Esophagus (tissue), 2 donors: ENCODE measurements around the gene TSR1. TPM values are rescaled to one million over a fixed set of nuclear protein-coding genes. Genes with fewer than 3 reads are reported as not detected.

Experiments used
- H3K27ac ChIP-seq, 2 donors: one replicate each; pipeline ENCODE4 v1.5.1; 2013; ENCODE audit warnings: low read depth in 2 of 2, mild to moderate bottlenecking in 2 of 2, inconsistent platforms in 1 of 2, low read length in 1 of 2, moderate library complexity in 1 of 2
- H3K27me3 ChIP-seq, 2 donors: one replicate each; pipeline ENCODE4 v1.6.1; 2013; ENCODE audit warnings: low read length in 2 of 2, control low read depth in 1 of 2, mild to moderate bottlenecking in 1 of 2; ENCODE audit not compliant: insufficient read depth in 2 of 2, control insufficient read depth in 1 of 2
- H3K36me3 ChIP-seq, 2 donors: one replicate each; pipeline ENCODE4 v1.6.1; 2013; ENCODE audit warnings: low read length in 1 of 2; ENCODE audit not compliant: control insufficient read depth in 2 of 2, insufficient read depth in 2 of 2
- H3K4me1 ChIP-seq, 2 donors: one replicate each; pipeline ENCODE4 v1.6.1; 2013; ENCODE audit warnings: low read length in 1 of 2; ENCODE audit not compliant: control insufficient read depth in 2 of 2, insufficient read depth in 2 of 2
- H3K4me3 ChIP-seq, 2 donors: one replicate each; pipeline ENCODE4 v1.5.1; 2013; ENCODE audit warnings: low read length in 2 of 2, mild to moderate bottlenecking in 2 of 2, low read depth in 1 of 2, moderate library complexity in 1 of 2
- H3K9me3 ChIP-seq, 2 donors: one replicate each; pipeline ENCODE4 v1.6.1; 2013; ENCODE audit warnings: mild to moderate bottlenecking in 2 of 2, low read depth in 1 of 2, low read length in 1 of 2, moderate library complexity in 1 of 2; ENCODE audit not compliant: control insufficient read depth in 2 of 2, insufficient read depth in 1 of 2
- WGBS, 2 donors: extraction: QIAGEN DNeasy Blood & Tissue Kit; methylation state at CpG; one replicate each; pipeline ENCODE4 v1.1.7; 2013; 5-methylcytosine and 5-hydroxymethylcytosine counted together
- polyA plus RNA-seq, 2 donors: library from polyadenylated mRNA; stranded (reverse); fragments of 200-250 nt; gene quantifications; one replicate each; pipeline ENCODE4 v1.2.3, GENCODE V29; 2013
- donor health status: healthy with polysubstance abuse.
- donor health status: Bipolar disorder and iron deficiency.

TSR1 gene
- polyA plus RNA-seq, 2 donors, result 15.9 to 19.3 TPM

DNA sequence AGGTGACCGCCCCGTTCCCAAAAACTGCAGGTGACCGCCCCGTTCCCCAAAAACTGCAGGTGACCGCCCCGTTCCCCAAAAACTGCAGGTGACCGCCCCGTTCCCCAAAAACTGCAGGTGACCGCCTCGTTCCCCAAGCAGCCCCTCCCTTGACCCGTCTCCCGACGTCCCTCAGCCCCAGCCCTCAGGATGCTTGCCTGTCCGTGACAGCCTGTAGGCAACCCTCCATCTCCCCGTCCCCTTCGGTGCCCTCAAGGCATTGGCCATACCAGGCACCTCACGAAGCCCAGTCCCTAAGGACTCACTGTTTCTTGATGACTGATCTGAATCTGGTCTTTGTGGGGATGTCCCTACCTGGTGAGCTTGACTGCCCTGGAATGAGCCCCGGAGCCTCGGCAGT, 26.2 kb upstream of the TSR1 start:
- H3K27me3 ChIP-seq, result no peaks in the 10 kb centered on the region
- 92 to 95% methylated on average over 18 to 19 of the region's 19 CpGs for WGBS, 2 donors
- peaks cover 4 to 41% of the 10 kb centered on the region in 2 donors for H3K36me3 ChIP-seq
- H3K4me1 ChIP-seq, result peaks cover 6 to 12% of the 10 kb centered on the region in 2 donors
- peaks cover 0 to 1% of the 10 kb centered on the region in 2 donors for H3K9me3 ChIP-seq
- no peak overlapping the region for H3K4me3 ChIP-seq
- no peak overlapping the region for H3K27ac ChIP-seq

DNA sequence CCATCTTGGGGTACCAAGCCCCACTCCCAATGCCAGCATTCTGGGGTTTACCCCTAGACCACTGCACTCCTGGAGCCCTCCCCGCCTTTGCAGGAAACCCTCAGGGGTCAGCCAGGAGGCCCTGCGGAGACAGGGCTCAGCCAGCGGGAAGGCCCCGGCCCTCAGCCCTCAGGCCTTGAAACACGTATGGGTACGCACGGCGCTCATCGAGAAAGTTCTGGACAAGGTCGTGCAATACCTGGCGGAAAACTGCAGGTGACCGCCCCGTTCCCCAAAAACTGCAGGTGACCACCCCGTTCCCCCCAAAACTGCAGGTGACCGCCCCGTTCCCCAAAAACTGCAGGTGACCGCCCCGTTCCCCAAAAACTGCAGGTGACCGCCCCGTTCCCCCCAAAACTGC, 25.8 kb upstream of the TSR1 start:
- H3K27me3 ChIP-seq, result no peaks in the 10 kb centered on the region
- H3K9me3 ChIP-seq, result peaks cover 0 to 1% of the 10 kb centered on the region in 2 donors
- H3K27ac ChIP-seq, result no peak overlapping the region
- 94 to 97% methylated on average over 20 of the region's 20 CpGs for WGBS, 2 donors
- H3K4me3 ChIP-seq, result no peak overlapping the region
- peaks cover 6 to 12% of the 10 kb centered on the region in 2 donors for H3K4me1 ChIP-seq
- H3K36me3 ChIP-seq, result peaks cover 4 to 40% of the 10 kb centered on the region in 2 donors

DNA sequence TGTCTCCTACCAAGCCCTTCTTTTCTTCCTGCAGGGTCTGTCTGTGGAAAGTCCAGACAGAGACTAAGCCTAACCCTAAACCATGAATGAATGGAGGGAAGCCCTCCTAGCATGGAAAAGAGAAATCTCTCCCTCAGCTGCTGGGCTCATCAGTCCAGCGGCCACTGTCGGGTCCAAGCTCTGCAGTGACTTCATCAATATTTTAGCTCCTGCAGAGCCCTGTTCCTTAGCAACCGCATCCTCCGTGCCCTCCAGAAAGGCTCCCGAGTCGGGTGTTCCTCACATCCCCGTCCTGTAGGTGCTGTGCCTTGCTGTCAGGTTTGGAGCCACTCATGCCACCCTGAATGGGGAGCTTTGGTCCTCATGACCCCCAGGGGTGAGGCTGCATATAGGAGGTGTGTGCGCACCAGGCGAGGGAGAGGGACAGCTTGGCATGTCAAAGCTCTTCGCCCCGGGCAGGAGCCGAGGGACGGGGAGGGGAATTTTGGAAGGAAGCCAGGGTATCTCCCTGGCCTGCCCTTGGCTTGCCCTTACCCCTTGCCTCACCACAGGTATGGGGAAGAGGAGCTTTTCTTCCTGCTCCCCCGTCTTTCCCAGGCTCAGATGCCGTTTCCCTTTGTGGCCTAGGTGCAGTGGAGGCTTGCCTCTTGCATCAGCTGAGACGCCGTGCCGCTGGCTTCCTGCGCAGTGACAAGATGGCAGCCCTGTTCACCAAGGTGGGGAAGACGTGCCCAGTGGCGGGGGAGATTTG, 24.9 kb upstream of the TSR1 start:
- Histone ChIP-seq H3K27me3 (no peaks in the 10 kb centered on the region), H3K4me1 (peaks cover 6 to 12% of the 10 kb centered on the region in 2 donors), H3K9me3 (peaks cover 0 to 1% of the 10 kb centered on the region in 2 donors), H3K4me3 (no peak overlapping the region), H3K36me3 (peaks cover 4 to 33% of the 10 kb centered on the region in 2 donors), H3K27ac (no peak overlapping the region)
- WGBS, 2 donors, result 72 to 77% methylated on average over 21 of the region's 21 CpGs

DNA sequence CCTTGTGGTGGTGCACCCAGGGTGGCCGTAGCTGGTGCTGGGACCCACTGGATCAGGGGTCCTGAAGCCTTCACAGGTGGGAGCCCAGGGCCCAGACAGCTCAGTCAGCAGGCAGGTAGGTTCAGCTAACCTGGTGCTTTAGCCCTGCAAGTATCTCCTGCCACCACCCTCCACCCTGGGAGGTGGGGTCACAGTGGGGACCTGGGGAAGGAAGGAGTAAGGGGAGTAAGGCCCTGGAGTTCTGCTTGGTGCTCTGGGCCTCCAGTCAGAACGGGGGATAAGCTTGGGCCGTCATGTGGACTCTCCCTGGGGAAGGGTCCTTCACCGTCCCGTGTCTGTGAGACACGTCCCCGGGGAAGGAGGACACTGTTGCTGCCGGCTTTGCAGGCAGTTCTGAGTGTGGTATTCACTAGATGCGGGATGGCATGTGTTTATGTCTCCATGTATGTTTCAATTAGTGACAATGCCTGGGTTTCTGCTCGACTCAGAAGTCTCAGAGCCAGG, 21.7 kb upstream of the TSR1 start:
- Histone ChIP-seq H3K4me3 (no peak overlapping the region), H3K27ac (no peak overlapping the region), H3K36me3 (peaks cover 0 to 11% of the 10 kb centered on the region in 2 donors), H3K4me1 (peaks cover 4 to 6% of the 10 kb centered on the region in 2 donors), H3K27me3 (no peaks in the 10 kb centered on the region), H3K9me3 (peaks cover 0 to 1% of the 10 kb centered on the region in 2 donors)
- 91 to 94% methylated on average over 10 of the region's 10 CpGs for WGBS, 2 donors

DNA sequence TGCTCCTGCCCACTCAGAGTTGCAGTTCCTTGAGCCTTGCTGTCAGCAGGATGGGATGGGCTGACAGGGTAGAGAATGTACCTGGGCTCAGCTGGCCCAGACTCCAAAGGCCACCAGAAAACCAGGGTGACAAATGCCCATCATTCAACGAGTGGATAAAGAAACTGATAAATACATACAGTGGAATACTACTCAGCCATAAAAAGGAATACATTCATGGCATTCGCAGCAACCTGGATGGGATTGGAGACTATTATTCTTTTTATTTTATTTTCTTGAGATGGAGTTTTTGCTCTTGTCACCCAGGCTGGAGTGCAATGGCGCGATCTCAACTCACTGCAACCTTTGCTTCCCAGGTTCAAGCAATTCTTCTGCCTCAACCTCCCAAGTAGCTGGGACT, 21.0 kb upstream of the TSR1 start:
- Histone ChIP-seq H3K27ac (no peak overlapping the region), H3K27me3 (no peaks in the 10 kb centered on the region), H3K36me3 (peaks cover 0 to 6% of the 10 kb centered on the region in 2 donors), H3K4me1 (peaks cover 4 to 6% of the 10 kb centered on the region in 2 donors), H3K9me3 (no peaks in the 10 kb centered on the region), H3K4me3 (no peak overlapping the region)
- 96 to 99% methylated on average over 4 of the region's 4 CpGs for WGBS, 2 donors

DNA sequence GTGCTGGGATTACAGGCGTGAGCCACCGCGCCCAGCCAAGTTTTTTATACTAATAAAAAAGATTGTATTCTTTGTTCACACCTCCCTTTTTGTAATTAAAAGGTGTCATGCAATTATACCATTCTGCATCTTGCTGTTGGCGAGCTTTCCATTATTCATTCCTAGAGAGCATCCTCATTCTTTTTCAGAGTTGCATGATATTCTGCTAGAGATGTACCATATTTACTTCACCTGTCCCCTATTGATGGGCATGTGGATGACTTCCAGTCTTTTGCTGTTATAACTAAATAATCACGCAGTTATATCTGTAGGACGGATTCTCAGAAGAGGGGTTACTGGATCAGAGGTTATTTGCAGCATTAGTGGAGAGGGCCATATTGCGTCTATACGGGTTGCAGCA, 18.1 kb upstream of the TSR1 start:
- peaks cover 4% of the 10 kb centered on the region in 2 donors for H3K4me1 ChIP-seq
- no peaks in the 10 kb centered on the region for H3K27me3 ChIP-seq
- peaks cover 0 to 2% of the 10 kb centered on the region in 2 donors for H3K36me3 ChIP-seq
- no peaks in the 10 kb centered on the region for H3K9me3 ChIP-seq
- WGBS, 2 donors, result 88 to 94% methylated on average over 8 of the region's 8 CpGs
- H3K4me3 ChIP-seq, result no peak overlapping the region
- H3K27ac ChIP-seq, result no peak overlapping the region

DNA sequence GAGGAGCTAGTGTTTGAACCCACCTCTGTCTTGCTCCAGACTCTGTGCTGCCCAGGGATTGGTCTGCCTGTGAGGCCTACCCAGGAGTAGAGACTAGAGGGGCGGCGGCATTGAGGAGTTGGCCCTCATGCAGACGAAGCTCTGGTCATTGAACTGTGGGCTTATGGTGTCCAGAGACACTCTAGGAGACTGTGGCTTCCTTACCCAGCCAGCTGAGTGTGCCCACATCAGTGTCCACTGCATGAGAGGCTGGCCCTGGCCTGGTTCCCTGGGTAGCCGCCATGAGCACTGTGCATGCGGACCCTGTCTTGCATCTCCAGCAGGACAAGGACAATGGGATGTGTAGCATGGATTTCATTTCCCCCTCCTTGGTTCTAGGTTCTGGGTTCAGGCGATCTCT, 15.0 kb upstream of the TSR1 start:
- Histone ChIP-seq H3K27ac (no peak overlapping the region), H3K36me3 (peaks cover 0 to 2% of the 10 kb centered on the region in 2 donors), H3K27me3 (no peaks in the 10 kb centered on the region), H3K9me3 (no peaks in the 10 kb centered on the region), H3K4me1 (peaks cover 0 to 3% of the 10 kb centered on the region in 2 donors), H3K4me3 (no peak overlapping the region)
- 95 to 99% methylated on average over 6 of the region's 6 CpGs for WGBS, 2 donors

DNA sequence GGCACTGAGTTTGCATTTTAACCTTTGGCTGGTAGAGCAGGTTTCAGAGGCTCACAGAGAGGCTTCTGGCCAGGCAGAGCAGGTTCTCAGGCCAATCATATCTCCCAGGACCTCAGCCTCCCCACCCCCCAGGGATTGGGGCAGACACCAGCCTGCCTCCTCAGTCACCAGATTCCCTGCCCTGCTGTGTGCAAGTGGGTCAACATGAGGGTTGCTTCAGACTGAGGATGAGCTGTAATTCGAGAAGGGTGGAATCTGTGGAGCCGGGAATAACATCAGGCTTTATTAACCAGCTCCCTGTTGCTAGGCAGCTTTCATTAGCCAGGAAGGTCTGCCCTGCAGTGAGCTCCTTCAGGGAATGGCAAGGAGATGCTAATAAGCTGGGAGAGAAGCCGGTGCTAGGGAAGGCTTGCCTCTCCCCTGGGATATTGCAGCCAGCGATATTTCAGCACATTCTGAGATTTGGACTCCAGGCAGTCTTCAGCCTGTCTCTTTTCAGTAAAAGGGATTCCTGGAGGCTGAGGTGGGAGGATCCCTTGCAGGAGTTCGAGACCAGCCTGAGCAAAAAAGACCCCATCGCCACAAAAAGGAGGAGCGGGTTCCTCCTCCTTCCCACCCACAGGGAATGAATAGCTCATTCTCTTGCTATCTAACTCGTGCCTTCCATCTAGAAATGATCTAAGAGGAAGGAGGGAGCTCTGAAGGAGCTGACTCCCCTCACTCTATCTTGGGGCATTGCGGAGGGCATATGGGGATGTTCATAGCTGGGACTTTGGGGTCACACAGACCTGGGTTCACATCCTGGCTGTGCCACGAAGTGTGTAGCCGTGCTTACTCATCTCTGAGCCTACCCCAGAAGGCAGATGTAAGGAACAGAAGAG, 11.8 kb upstream of the TSR1 start:
- peaks cover 0 to 5% of the 10 kb centered on the region in 2 donors for H3K36me3 ChIP-seq
- 65% methylated on average over 11 of the region's 11 CpGs for WGBS, 2 donors
- no peak overlapping the region for H3K4me3 ChIP-seq
- peak overlapping the region; percentile 38 to 39 for H3K27ac ChIP-seq
- H3K4me1 ChIP-seq, result peaks cover 0 to 7% of the 10 kb centered on the region in 2 donors
- H3K9me3 ChIP-seq, result no peaks in the 10 kb centered on the region
- no peaks in the 10 kb centered on the region for H3K27me3 ChIP-seq

DNA sequence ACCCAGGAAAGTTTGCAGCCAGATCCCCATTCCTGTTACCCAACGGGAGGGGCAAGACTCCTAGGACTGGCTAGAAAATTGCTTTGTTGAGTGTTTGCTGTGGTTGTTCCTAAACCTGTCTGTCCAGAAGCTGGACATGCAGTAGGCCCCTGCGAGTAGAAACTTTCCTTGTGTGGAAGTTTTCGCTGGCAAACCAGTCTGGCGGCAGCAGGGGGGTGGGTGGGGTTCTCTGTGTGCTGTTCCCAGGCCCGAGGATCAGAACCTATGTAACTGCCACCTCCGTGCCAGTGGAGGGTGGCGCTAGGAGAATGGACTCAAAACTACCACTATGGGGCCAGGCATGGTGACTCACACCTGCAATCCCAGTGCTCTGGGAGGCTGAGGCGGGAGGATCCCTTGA, 10.2 kb upstream of the TSR1 start:
- Histone ChIP-seq H3K27me3 (no peaks in the 10 kb centered on the region), H3K36me3 (peaks cover 0 to 2% of the 10 kb centered on the region in 2 donors), H3K27ac (peak overlapping the region; percentile 79 to 82), H3K4me3 (no peak overlapping the region), H3K4me1 (peaks cover 0 to 7% of the 10 kb centered on the region in 2 donors), H3K9me3 (no peaks in the 10 kb centered on the region)
- 60 to 86% methylated on average over 8 of the region's 8 CpGs for WGBS, 2 donors
